Tibial nerve (tissue), 4 donors: ENCODE measurements around the gene PRSS3. TPM values are rescaled to one million over a fixed set of nuclear protein-coding genes. Genes with fewer than 3 reads are reported as not detected.

Experiments used
- DNase-seq, 2 donors: peaks; one replicate each; pipeline ENCODE4 v3.0.0-alpha.2; 2019; ENCODE audit warnings: low spot score in 2 of 2
- H3K27ac ChIP-seq, 4 donors: fragments of 200-600 bp; sonication (generic) in 3 of 4; one replicate each; pipeline ENCODE4 v1.5.1; 2017 to 2019; ENCODE audit warnings: mild to moderate bottlenecking in 1 of 4
- H3K27me3 ChIP-seq, 2 donors: fragments of 200-600 bp; sonication (generic) in 1 of 2; one replicate each; pipeline versions ENCODE4 v1.5.1 to v1.6.0; 2017 to 2019
- H3K36me3 ChIP-seq, 3 donors: fragments of 200-600 bp; sonication (generic); one replicate each; pipeline ENCODE4 v1.5.1; 2018 to 2019
- H3K4me1 ChIP-seq, 4 donors: fragments of 200-600 bp; sonication (generic) in 3 of 4; one replicate each; pipeline ENCODE4 v1.5.1; 2017 to 2019
- H3K4me3 ChIP-seq, 4 donors: fragments of 200-600 bp; sonication (generic) in 3 of 4; one replicate each; pipeline ENCODE4 v1.5.1; 2017 to 2019; ENCODE audit warnings: mild to moderate bottlenecking in 1 of 4, moderate library complexity in 1 of 4
- H3K9me3 ChIP-seq, 4 donors: fragments of 200-600 bp; sonication (generic) in 3 of 4; one replicate each; pipeline ENCODE4 v1.5.1; 2017 to 2019
- CTCF ChIP-seq, 5 experiments: fragments of 200-600 bp in 3 of 5; fragments of 450-650 bp in 2 of 5; sonication (generic) in 3 of 5; IDR thresholded peaks; one replicate each; pipeline ENCODE4 v1.5.1; 2016 to 2019; ENCODE audit warnings: antibody characterized with exemption in 5 of 5, mild to moderate bottlenecking in 3 of 5, moderate library complexity in 2 of 5
- EP300 ChIP-seq, 2 donors: sonication (generic); formaldehyde crosslinking; IDR thresholded peaks; one replicate each; pipeline ENCODE4 v1.6.1; 2017; ENCODE audit warnings: antibody characterized with exemption in 2 of 2, mild to moderate bottlenecking in 1 of 2
- POLR2A ChIP-seq, 2 donors: fragments of 450-650 bp; IDR thresholded peaks; one replicate each; pipeline ENCODE4 v1.6.1; 2017; ENCODE audit warnings: antibody characterized with exemption in 2 of 2, mild to moderate bottlenecking in 2 of 2, moderate library complexity in 2 of 2
- WGBS, 2 donors: methylation state at CpG; one replicate each; pipeline ENCODE4 v1.1.5; 2018; 5-methylcytosine and 5-hydroxymethylcytosine counted together
- total RNA-seq, 4 donors: library from RNA; depleted of rRNA; stranded (reverse); fragments of >200 nt; gene quantifications; one replicate each; pipeline ENCODE4 v1.1.0, GENCODE V29; 2016

Gene PRSS3
- total RNA-seq, 4 donors from 2014 or later, result not detected

- WGBS, 2 donors, result 86 to 93% methylated on average over 1 of the region's 1 CpG
- H3K27me3 ChIP-seq, result no peaks in the 10 kb centered on the region
- no peaks in the 10 kb centered on the region for H3K36me3 ChIP-seq
- TF ChIP-seq POLR2A (IDR thresholded peaks at IDR 0.05) (no peak), EP300 (IDR thresholded peaks at IDR 0.05) (no peak), CTCF (IDR thresholded peaks at IDR 0.05) (no peak)
- H3K27ac ChIP-seq, result no peak overlapping the region
- H3K4me3 ChIP-seq, result no peak overlapping the region
- peaks cover 0 to 20% (median 6%) of the 10 kb centered on the region in 4 donors for H3K4me1 ChIP-seq
- no peaks in the 10 kb centered on the region for H3K9me3 ChIP-seq
- no peak for DNase-seq
These were observed 14.1 kb downstream of the PRSS3 start for GRCh38 chr9:33809506-33809905.

DNA sequence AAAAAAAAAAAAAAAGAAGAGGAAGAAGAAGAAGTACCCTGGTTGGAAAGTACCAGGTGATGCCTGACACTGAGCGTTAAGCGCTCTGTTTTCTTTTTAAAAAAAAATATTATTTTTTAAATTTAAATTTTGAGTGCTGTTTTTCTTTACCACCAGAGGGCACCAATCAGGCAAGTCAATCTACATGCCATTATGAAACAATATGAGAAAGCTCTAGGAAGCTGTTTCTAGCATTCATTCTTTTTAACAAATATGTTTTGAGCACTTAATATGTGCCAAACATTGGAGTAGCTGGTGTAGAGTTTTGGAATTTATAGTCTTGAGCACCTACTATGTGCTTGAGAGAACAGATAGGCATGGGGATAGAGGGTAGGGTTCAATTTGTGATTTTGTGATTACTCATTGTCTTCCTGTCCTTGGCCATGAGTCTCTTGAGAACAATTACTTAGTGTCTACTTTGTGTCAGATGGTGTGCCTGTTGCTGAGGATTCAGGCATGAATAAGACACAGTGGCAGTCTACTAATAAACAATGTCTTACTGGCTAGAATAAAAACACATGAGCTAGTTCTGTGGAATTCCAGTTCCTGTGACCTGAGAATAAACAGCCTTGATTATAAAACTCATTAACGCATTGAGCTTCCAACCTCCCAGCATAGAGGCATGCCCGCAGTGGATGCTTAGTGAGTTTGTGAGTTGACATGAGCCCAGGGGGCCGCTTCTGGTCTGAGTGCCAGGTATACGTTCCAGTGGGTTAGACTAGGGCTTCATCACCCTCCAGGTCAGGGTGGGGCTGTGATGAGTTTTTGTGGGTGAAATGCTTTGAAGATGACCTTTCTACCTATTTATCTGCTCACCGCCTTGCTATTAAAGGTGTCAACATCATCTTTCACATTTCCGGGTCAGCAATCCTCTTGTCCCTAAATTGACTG is 18.6 kb downstream of the PRSS3 start:
- no peak for DNase-seq
- 42 to 50% methylated on average over 8 of the region's 8 CpGs for WGBS, 2 donors
- H3K27ac ChIP-seq, result peak overlapping the region; percentile 71 to 100 (median 98)

GRCh38 chr9:33815781-33816180 is 20.4 kb downstream of the PRSS3 start:
- Histone ChIP-seq H3K9me3 (no peaks in the 10 kb centered on the region), H3K27me3 (no peaks in the 10 kb centered on the region), H3K4me1 (peaks cover 0 to 62% (median 29%) of the 10 kb centered on the region in 4 donors), H3K27ac (peak overlapping the region; percentile 97 to 100 (median 99)), H3K36me3 (no peaks in the 10 kb centered on the region), H3K4me3 (no peak overlapping the region)
- WGBS, 2 donors, result 84 to 96% methylated on average over 7 of the region's 7 CpGs
- TF ChIP-seq CTCF (IDR thresholded peaks at IDR 0.05), result no peak
- no peak for TF ChIP-seq POLR2A (IDR thresholded peaks at IDR 0.05)
- TF ChIP-seq EP300 (IDR thresholded peaks at IDR 0.05), result no peak
- no peak for DNase-seq

More for the DNA sequence above, 18.6 kb downstream of the PRSS3 start:
- no peaks in the 10 kb centered on the region for H3K27me3 ChIP-seq
- H3K9me3 ChIP-seq, result no peaks in the 10 kb centered on the region
- no peak overlapping the region for H3K4me3 ChIP-seq
- TF ChIP-seq POLR2A (IDR thresholded peaks at IDR 0.05) (no peak), CTCF (IDR thresholded peaks at IDR 0.05) (peak; percentile 61 to 81 (median 66)), EP300 (IDR thresholded peaks at IDR 0.05) (peak in 1 of 2 donors; percentile 60)
- peaks cover 0 to 44% (median 21%) of the 10 kb centered on the region in 4 donors for H3K4me1 ChIP-seq
- no peaks in the 10 kb centered on the region for H3K36me3 ChIP-seq

DNA sequence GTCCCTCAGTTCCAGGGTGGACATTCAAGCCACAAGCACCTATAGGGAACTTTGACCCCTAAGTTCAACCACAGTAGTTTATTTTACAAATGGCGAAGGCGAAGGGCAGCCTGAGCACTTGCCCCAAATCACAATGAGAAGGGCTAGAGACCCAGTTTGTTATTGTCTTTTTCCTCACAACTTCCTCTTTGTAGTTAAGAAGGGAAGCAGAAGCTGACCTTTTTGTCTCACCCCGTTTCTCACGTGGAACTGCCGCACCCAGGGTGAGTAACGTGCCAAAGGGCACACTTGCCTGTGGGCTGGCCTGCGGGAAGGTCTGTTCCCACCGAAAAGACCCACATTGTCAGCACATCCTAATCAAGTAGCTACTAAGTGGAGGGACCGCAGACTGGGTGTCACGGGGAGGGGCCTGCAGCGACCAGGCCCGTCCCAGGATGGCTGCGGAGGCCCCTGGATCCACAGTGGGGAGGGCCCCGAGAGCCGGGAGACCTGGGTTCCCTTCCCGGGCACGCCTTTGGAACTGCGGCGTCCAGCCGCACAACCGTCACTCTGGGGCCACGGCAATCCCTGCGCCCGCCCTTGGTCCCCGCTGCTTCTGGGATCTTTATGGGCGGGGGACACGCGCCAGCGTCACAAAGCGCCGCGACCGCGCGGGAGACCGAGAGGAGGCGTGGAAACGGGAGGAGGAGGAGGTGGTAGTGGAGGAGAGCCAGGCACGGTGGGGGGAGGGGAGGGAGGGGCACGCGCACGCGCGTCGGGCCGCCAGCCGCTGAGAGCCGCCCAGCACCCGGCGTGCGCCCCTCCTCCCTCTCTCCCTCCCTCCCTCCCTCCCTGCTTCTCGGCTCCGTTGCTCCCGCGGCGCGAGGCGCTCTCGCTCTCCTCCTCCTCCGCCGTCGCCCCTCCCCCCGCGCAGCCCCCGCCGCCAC is 21.2 kb downstream of the PRSS3 start, which contains the start of gene UBE2R2:
UBE2R2 (plus strand) TSS at position 834 of the 926 bp plus-strand sequence. CDS start 598 bp downstream, outside the sequence.
- WGBS, 2 donors, result 2% methylated on average over 35 to 39 of the region's 66 CpGs
- peak; percentile 80 to 85 for DNase-seq
- Histone ChIP-seq H3K9me3 (no peaks in the 10 kb centered on the region), H3K36me3 (no peaks in the 10 kb centered on the region), H3K4me1 (peaks cover 0 to 70% (median 37%) of the 10 kb centered on the region in 4 donors), H3K27me3 (no peaks in the 10 kb centered on the region), H3K27ac (peak within 1 kb of the TSS; percentile 97 to 100 (median 99)), H3K4me3 (peak within 1 kb of the TSS; percentile 72 to 94 (median 84))
- no peak for TF ChIP-seq CTCF (IDR thresholded peaks at IDR 0.05)
- peak in 1 of 2 donors; percentile 94 for TF ChIP-seq EP300 (IDR thresholded peaks at IDR 0.05)
- peak; percentile 59 to 85 for TF ChIP-seq POLR2A (IDR thresholded peaks at IDR 0.05)
